Activated gamma-delta T cell treated with Interleukin-2 at 50 U/mL for 16 hours (primary cell): ENCODE results near the gene CTNNBL1.
A peak's percentile ranks its signal among the peaks of the same experiment; 100 is the strongest.

Experiments
- DNase-seq: peaks from one replicate; pipeline ENCODE4 v3.0.0-alpha.2; 2020

CTNNBL1 gene

DNA sequence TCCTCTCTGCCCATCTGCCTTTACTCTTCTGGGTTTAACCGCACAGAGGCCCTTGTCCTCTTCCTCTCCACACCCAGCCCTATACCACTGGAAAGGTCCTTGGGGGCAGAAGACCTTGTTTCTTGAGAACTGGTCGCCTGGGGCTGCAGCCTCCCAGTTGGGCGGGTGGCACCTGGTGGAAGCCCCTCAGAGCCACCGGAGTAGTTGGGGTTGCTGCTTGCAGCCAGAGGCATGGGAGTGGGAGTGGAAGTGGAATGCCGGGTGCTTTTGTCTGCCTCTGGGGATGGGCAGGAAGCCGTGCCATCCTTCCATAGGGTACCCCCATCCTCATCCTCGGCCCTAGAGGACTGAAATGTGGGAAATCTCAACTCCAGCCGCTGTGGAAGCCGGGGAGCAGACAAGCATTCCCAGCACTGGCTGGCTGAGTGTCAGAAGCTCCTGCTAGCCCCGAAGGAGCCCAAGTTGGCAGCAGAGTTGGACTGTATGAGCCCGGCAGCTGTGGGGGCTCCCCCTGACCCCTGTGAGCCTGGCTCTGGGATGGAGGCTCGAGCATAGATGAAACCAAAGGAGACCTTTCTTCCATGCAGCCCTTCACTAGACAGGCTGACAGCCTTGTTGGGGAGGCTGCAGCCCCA, 210.3 kb downstream of the CTNNBL1 start:
- DNase-seq = no peak

DNA sequence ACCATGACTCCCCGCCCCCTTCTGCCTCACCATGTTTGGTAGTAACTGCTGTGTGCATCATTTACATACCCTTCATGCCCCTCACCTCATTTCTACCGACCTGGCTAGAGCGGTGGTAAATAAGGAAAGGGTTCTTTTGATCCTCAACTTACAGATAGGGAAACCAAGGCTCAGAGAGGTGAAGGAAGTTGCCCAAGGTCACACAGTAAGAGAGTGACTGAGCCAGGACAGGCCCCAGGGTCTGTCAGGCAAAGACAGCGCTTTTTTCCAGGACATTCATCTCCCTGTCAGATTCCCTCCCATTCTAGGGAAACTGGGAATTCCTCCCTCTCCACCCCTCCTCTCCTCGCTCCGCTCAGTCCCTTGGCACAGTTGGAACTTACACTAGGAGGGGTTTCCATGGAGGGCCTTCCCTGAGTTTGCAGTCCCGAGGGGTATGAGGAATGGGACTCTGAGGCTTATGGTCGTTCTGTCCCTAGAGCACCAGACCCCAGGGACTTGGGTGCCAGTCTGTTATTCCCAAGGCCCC, 211.1 kb downstream of the CTNNBL1 start:
- no peak for DNase-seq

DNA sequence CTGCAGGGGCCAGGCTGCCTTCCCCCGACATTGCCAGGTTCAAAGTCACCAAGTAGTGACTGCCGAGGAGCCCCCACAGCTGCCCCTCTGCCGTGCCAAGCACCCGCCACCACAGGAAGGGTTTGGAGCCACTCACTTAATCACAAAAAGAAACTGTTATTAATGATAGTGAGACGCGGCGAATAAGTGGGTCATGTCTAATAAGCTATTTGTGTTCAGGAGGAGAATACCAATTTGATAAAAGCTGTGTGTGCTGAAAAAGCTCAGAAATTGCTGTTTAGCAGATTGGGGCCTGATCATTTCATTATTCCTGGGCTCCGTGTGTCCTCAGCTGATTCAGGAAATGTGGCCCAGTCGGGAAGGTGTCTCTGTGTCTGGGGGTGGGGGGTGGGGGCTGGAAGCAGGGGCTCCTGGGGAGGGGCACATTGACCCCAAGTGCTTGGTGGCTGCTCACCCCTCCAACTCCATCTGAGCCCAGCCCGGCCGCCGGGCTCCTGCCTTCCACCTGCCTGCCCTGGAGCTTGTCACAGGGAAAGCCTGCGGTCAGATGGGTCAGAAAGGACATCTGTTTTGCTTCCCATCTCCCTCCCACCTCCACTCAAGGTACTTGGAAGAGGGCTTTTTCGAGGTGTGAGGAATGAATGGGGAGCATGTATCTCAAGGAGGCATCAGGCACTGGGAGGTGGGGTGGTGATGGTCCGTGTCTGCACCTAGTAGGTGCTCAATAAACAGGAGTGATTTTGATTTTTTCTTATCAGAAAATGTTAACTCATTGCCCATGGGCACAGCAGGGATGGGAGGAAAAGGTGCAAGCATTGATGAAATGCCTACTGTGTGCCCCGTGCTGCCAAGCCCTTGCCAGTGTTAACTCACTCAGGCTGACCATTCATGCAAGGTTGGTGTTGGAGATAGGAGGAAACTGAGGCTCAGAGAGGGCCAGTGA, 212.1 kb downstream of the CTNNBL1 start:
- DNase-seq = no peak

DNA sequence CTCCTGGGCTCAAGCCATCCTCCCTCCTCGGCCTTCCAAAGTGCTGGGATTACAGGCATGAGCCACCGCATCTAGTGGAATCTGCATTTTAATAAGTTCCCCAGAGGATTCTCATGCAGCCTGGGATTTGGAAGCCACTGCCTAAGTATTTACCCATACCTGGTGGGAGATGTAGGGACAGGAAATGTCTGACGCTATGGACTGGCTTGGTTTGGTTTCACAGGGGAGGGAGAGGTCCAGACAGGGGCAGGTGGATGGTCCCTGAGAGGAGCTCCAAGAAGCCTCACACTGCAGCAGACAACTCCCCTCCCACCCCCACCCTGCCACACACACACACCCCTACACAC, 213.5 kb downstream of the CTNNBL1 start:
- DNase-seq = no peak

DNA sequence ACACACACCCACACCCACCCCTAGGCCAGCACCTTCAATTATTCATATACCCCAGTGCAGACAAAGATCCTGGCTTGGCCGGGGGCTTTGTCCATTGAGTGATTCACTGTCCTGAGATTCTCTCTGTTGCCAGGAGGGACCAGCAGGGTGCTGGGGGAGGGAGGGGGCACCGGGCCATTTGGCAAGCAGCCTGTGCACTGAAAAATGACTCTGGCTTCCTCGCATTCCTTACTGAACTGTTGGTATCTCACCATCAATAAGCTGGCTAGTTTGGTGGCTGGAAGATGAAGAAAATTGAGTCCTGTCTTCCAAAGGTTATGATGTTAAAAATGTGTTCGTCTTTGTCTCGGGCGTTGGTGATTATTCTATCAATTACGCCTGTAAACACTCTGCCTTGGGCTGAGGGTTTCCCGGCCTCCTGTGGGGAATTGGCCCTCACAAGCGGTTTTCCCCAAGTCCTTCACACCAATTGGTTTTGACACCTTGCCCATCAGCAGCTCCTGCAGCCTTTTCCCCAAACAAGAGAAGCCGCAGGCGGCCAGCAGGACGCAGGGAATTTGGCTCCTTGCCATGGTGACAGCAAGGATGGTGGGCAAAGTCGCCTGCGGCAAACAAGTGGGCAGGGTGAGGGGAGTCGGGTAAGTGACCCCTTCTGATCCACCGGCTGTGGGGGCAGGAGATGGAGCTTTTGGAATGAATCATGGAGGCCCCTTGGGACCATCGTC, 214.0 kb downstream of the CTNNBL1 start:
- no peak for DNase-seq

DNA sequence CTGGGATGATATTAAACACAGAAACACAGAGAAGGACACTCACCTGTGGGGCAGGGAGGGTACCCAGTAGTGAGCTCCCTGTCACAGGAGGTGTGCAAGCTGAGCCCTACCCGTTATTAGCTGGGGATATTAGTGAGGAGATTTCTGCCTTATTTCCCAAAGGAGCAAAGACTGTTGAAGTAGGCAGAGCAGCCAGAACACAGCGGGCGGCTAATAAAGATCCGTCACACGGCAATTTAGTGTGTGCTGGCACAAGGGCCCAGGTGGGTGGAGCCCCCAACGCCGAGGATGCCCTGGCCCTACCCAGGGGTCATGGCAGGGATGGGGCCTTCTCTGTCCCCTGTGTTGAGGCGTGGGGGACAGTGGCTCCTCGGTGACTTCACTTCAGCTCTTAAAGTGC, 217.4 kb downstream of the CTNNBL1 start:
- no peak for DNase-seq

DNA sequence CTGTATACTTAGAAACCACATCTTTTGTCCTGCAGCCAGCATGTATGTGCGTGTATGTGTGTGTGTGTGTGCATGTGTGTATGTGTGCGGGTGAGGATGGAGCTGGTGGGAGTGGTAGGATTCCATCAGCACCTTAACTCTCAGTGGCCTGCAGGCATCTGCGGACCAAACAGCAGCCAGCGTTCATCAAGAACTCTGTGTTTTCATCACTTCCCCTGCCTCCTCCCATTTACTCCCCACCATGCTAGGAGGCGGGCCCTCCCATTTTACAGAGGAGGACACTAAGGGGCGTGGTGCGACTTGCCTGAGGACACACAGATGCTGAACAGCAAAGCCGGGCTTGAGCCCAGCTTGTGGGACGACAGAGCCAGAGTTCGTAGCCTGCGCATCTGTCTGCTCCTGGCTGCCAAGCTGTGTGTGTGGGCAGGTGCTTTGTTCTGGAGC, 218.0 kb downstream of the CTNNBL1 start:
- no peak for DNase-seq

DNA sequence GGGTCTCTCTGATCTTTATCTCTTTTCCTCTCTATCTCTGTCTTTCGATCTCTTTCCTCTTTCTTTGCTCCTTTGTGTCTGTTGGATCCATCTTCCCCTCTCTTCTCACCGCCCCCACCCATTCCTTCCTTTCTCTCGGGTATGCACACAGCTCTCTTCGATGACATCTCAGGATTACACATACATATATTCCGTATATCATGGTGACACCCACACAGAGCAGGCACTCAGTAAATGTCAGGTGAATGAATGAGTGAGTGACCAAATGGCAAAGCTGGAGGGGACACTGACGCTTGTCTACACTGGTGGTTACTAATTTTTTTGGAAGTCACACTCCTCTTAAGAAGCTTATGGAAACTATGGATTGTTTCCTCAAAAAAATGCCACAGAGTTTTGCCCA, 219.0 kb downstream of the CTNNBL1 start:
- no peak for DNase-seq

DNA sequence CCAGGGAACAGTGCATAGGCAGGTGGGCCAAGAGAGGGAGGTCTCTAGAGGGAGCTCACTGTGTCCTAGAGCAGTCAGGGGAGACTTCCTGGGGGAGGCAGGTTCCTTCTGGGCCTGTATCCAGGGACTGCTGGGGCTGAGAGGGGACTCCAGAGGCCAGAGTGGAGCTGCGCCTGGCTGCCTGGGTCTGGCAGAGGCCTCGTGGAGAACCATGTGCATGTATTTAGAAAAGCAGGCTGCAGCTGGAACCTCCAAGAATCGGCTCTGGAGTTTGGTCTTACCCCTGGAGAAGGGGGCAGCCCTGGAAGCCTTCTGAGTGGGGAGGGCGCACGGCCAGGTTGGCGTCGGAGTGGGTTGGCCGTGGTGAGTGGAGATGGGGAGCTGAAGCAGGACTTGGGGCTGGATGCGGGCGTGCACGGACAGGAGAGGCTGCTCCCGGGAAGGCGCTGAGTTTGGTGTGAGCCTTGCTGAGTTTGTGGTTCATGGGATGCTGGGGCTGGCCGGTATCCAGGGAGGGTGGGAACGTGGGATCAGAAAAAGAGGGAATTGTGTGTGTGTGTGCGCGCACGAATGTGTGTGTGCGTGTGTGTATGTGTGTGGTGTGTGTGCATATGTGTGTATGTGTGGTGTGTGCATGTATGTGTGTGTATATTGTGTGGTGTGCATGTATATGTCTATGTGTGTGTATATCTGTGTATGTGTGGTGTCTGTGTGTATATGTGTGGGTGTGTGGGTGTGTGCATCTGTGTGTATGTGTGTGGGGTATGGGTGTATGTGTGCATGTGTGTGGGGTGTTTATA, 219.9 kb downstream of the CTNNBL1 start:
- no peak for DNase-seq

DNA sequence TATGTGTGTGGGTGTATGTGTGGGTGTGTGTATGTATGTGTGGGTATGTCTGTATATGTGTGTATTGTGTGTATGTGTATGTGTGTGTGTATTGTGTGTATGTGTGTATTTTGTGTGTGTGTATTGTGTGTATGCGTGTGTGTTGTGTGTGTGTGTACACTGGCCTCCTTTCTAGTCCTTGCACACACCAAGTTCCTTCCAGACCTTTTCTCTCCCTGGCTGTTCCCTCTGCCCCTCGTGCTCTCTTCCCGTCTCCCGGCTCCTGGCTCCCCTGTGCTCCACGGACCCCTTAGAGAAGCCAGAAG, 220.5 kb downstream of the CTNNBL1 start:
- DNase-seq = no peak

DNA sequence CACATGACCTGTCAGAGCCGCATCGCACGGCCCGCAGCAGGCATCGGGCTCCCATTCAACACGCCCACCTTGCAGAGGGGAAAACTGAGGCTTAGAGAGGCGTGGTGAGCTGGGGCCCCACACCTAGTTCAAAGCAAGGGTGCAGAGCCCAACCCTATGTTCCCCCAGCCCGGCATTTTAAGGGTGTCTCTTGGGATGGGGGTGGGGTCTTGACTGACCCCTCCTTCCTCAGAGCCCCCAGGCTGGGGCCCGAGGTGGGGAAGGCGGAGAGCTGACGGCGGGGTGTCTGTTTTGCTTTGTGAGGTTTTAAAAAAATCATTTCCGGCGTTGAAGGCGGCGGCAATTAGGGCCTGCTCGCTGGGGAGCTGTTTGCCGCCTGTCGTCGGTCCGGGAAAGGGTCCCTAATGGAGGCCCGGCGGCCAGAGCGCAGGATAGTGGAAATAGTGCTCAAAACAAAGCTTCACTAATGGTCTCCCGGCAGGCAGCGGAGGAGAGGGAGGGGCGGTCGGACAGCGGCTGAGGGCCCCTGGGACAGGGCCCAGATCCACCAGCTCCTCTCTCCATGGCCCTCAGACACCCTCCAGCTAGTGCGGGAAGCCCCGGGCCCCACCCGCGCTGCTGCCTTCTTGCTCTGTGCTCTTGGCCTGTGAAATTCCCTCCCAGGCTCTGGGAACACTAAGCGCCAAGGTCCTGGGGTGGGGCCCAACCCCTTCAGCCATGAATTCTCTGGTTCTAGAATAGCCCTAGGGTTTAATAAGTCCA, 221.0 kb downstream of the CTNNBL1 start:
- peak; percentile 12 for DNase-seq

DNA sequence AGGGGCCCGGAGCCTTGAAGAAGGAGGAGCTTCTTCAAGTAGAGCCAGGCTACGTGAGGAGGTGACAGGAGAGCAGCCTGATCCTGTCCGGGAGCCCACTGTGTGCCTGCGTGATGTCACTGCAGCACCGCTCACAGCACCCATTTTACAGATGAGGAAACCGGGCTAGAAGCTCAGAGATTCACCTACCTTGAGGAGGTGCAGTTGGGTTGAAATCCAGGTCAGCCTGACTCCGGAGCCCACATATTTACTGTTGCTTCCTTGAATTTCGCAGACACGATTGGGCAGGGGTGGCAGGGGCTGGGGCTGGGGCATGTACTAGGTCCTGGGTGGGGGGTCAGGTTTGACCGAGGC, 221.6 kb downstream of the CTNNBL1 start:
- DNase-seq = no peak

DNA sequence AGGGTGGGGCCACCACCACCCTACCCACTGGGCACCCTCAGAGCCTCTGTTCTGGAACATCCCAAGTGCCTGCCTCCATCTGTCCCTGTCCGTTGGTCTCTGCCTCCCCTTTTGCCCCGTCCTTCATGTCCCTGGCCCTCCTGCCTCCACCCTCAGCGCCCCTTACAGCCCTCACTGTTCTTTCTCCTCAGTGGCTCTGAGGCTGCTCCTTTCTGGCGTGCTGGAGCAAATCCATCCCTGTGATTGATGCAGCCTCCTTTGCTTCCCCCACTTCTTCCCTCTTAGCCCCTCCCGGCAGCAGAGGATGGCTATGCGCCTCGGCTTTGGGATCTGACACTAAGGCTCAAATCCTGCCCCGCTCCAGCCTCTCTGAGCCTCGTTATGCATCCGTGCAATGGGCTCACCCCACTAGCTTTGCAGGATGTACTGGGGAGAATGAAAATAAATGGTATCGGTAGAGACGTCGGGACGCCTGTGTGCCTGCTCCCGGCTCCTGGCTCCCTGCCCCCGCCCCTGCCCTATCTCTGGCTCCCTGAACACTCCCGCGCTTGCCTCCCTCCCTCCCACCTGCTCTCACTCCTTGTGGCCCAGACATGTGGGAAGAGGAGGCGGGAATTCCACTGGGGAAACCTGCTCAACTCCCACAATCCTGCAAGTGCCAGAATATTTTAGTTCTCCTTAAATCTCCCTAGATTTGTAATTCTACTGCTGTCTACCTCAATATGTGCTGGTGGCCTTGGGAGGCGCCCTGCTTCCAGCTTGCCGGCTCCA, 222.2 kb downstream of the CTNNBL1 start:
- DNase-seq = no peak

DNA sequence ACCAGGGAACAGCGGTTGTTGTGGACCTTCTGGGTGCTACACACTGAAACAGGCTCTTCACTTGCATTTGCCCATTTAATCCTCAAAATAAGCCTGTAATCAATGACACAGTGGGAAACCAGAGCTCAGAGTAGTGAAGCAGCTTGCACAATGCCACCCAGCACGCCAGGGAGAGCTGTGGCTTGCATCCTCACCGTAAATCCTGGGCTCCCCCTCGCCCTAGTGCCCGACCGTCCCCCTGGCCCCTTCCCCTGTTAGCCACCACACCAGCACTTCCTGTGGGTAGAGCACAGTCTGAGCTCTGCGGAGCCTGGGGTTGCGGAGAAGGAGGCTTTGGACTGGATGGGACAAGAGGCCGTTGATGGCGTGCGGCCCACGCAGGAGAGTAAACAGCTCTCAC, 223.6 kb downstream of the CTNNBL1 start:
- DNase-seq = no peak

DNA sequence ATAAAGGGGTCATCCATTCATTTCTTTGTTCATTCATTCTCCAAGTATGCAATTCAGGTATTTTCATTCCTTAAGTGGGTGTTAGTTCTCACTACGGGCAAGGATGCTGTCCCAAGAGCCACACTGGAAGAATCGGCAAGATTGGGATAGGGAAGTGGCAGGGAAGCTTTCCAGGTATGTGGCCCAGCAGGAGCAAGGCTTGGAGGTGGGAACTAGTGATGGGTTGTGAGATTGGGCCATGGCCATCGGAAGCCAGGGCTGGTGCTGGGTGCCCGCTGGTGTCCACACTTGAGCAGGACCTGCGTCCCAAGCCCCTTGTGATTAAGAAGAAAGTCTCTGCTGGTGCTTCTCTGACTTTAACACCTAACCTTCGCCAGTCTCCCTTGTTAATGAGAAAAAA, 224.2 kb downstream of the CTNNBL1 start:
- no peak for DNase-seq

DNA sequence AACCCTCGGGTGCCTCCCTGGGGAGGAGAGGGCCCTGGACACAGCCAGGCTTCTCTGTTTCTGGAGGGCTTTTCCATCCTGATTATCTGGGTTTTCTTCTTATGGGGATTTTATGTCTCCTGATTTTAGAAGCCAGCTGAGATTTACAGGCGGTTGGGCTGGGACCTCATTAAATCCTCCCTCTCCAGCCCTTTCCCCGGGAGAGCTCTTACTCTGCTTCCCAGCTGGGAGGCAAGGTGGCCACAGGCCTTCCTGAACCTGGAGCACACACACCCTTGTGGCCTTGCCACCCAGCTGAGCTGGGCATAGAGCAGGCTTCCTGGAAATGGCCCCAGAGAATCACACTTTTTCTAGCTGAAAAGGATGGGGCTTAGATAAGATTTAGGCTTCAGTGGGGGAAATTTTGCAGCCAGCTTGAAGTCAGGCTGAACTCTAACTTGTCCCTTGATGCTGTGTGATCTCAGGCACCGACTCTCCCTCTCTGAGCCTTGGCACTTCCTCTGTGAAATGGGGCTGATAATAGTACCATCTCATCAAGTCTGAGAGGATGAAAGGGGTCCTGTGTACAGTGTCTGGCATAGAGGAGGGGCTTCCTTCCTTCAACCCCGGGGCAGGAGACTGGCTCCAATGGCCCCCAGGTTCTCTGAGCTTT, 225.7 kb downstream of the CTNNBL1 start:
- DNase-seq = no peak

DNA sequence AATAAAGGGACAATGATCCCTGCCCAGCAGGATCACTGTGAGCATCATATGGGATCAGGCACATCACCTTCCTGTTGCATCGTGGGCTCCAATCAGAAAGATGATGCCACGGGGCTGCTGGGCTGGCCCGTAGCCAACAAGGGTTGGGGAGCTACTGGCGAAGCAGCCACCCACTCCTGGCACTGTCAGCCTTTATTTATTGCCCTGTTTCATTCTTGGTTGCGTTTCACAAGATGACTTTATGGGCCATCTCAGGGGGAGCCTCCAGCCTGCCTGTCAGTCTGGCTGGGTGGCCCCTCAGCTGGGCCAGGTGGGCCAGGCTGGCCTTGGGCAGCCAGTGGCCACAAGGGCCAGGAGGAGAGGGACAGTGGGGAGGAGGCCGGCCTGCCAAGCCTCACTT, 226.4 kb downstream of the CTNNBL1 start:
- DNase-seq = no peak

DNA sequence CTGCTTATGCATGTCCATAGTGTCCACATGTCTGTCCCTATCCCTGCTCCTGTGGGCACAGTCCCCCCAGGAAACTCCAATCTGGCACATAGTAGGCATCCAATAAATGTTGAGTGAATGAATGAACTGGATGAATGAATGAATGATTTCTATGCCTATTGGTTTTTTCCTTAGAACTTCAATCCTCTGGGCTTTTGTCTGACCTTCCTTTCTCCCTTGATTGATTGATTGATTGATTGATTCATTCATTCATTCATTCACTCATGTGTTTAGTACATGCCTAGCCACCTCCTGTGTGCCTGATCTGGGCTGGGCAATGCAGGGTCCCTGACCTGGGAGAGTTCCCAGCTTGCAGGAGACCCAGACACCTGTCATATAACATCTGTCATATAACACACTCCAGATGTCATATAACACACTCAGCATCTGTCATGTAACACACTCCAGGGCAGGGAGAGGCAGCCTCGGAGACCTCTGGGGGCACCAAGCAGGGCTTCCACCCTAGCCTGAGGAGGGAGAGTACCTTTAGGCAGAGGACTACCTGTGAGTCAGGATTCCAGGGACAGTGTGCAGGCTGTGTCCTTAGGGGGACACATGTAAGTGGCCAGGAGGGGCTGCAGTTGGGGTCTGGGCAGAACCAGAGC, 227.0 kb downstream of the CTNNBL1 start:
- DNase-seq = no peak

DNA sequence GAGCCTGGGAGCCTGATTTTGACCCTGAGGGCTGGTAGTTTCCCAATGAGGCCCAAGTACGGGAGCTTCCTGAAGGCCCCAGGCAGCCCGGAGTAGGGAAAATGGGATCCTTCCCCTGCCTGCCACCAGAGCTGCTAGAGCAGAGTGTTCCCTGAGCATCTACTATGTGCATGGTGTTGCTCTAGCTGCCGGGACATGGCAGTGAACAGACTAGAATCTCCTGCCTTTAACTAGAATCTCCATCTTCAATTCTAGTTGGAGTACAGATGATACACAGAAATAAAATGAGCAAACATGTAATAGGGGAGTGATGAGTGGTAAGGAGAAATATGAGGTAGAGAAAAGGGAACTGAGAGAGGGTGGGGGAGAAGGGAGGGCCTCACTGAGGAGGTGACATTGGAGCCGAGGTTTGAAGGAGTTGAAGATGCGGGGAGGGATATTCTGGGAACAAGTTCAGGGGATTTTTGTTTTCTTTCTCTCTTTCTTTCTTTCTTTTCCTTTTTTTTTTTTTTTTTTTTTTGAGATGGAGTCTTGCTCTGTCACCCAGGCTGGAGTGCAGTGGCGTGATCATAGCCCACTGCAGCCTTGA, 227.6 kb downstream of the CTNNBL1 start:
- no peak for DNase-seq
